IMR-90 (cell line): ENCODE data around the gene C14orf93. TPM values are rescaled to one million over a fixed set of nuclear protein-coding genes. Genes with fewer than 3 reads are reported as not detected.

Experiments
- ATAC-seq: fragments of 200-7000 bp; cut with Tn5 transposase; 2 replicates; pipeline ENCODE4 v1.9.1; 2020; ENCODE audit warnings: low read depth, mild to moderate bottlenecking, moderate library complexity
- BruUV-seq: library from RNA; stranded (reverse); fragments of 400-500 nt; replicated peaks from 2 replicates; lab custom pipeline; 2021; lab: Mats Ljungman, UMichigan
- CTCF ChIA-PET: fragments of 300-600 bp; formaldehyde crosslinking; extraction: SDS; loops from one replicate; lab custom pipeline; 2021; ENCODE audit warnings: antibody characterized with exemption; lab: Yijun Ruan, JAX
- POLR2A ChIA-PET: fragments of 300-600 bp; sonication (Branson Sonifier 250); formaldehyde crosslinking; loops from one replicate; lab custom pipeline; 2022; ENCODE audit warnings: antibody characterized with exemption; ENCODE audit not compliant: unreplicated experiment; lab: Charles Lee
- DNase-seq: peaks from one replicate; pipeline ENCODE4 v3.0.0; 2013
- H2AFZ ChIP-seq: replicated peaks from 2 replicates; pipeline ENCODE3; 2013; ENCODE audit warnings: low read length, mild to moderate bottlenecking; ENCODE audit not compliant: poor library complexity
- H2AK5ac ChIP-seq: 2 replicates; pipeline ENCODE4 v1.6.1; 2013; ENCODE audit warnings: low read depth, low read length, inconsistent platforms
- H2AK9ac ChIP-seq: replicated peaks from 2 replicates; pipeline ENCODE3; 2013; ENCODE audit warnings: mild to moderate bottlenecking, low read depth, low read length, moderate library complexity; ENCODE audit not compliant: poor library complexity
- H2BK120ac ChIP-seq: 2 replicates; pipeline ENCODE4 v1.6.1; 2013; ENCODE audit warnings: low read depth, low read length, inconsistent platforms
- H2BK15ac ChIP-seq: 3 replicates; pipeline ENCODE4 v1.6.1; 2013; ENCODE audit warnings: low read depth, low read length, inconsistent platforms
- H2BK20ac ChIP-seq: 2 replicates; pipeline ENCODE4 v1.6.1; 2013; ENCODE audit warnings: low read depth, mild to moderate bottlenecking, inconsistent platforms, low read length, moderate library complexity
- H2BK5ac ChIP-seq: 2 replicates; pipeline ENCODE4 v1.6.1; 2013; ENCODE audit warnings: mild to moderate bottlenecking, low read depth, low read length, inconsistent platforms; ENCODE audit not compliant: poor library complexity, severe bottlenecking
- H3K14ac ChIP-seq: replicated peaks from 2 replicates; pipeline ENCODE4 v1.6.1; 2013; ENCODE audit warnings: low read depth, low read length, inconsistent platforms
- H3K18ac ChIP-seq: 2 replicates; pipeline ENCODE4 v1.6.1; 2013; ENCODE audit warnings: low read depth, low read length, control low read depth
- H3K23ac ChIP-seq: 2 replicates; pipeline ENCODE4 v1.6.1; 2013; ENCODE audit warnings: low read depth, low read length, inconsistent platforms
- H3K27ac ChIP-seq: 2 replicates; pipeline ENCODE4 v1.5.1; 2013; ENCODE audit warnings: mild to moderate bottlenecking, control low read depth, low read length; ENCODE audit not compliant: insufficient read depth
- H3K27me3 ChIP-seq: 2 replicates; pipeline ENCODE4 v1.6.1; 2013; ENCODE audit warnings: low read length; ENCODE audit not compliant: control insufficient read depth, insufficient read depth
- H3K36me3 ChIP-seq: 2 replicates; pipeline ENCODE4 v1.6.1; 2013; ENCODE audit warnings: low read length, mixed read lengths; ENCODE audit not compliant: control insufficient read depth, insufficient read depth
- H3K4ac ChIP-seq: 2 replicates; pipeline ENCODE4 v1.6.1; 2013; ENCODE audit warnings: low read depth, low read length, inconsistent platforms
- H3K4me1 ChIP-seq: 2 replicates; pipeline ENCODE4 v1.6.1; 2013; ENCODE audit warnings: low read length, mixed read lengths; ENCODE audit not compliant: control insufficient read depth, insufficient read depth
- H3K4me2 ChIP-seq: 2 replicates; pipeline ENCODE4 v1.6.1; 2013; ENCODE audit warnings: low read depth, mild to moderate bottlenecking, control low read depth, low read length, moderate library complexity
- H3K4me3 ChIP-seq: 2 replicates; pipeline ENCODE4 v1.5.1; 2013; ENCODE audit warnings: low read depth, mild to moderate bottlenecking, control low read depth, low read length, moderate library complexity; ENCODE audit not compliant: insufficient read depth
- H3K56ac ChIP-seq: 2 replicates; pipeline ENCODE4 v1.6.1; 2013; ENCODE audit warnings: low read length, inconsistent platforms; ENCODE audit not compliant: insufficient read depth; ENCODE audit errors: extremely low read depth
- H3K79me1 ChIP-seq, 2 experiments: 2 replicates each; pipeline ENCODE4 v1.6.1; 2013; ENCODE audit warnings: low read length in 2 of 2, inconsistent platforms in 1 of 2, low read depth in 1 of 2
- H3K9ac ChIP-seq: 2 replicates; pipeline ENCODE4 v1.6.1; 2013; ENCODE audit warnings: low read depth, low read length, control low read depth
- H3K9me1 ChIP-seq: 2 replicates; pipeline ENCODE4 v1.6.1; 2013; ENCODE audit warnings: low read length, inconsistent platforms; ENCODE audit not compliant: insufficient read depth
- H3K9me3 ChIP-seq: 2 replicates; pipeline ENCODE4 v1.6.1; 2013; ENCODE audit warnings: low read length; ENCODE audit not compliant: control insufficient read depth, insufficient read depth
- H4K20me1 ChIP-seq: 2 replicates; pipeline ENCODE4 v1.6.1; 2013; ENCODE audit warnings: low read length, inconsistent platforms; ENCODE audit not compliant: insufficient read depth
- H4K5ac ChIP-seq: 2 replicates; pipeline ENCODE4 v1.6.1; 2013; ENCODE audit warnings: mild to moderate bottlenecking, low read depth, low read length, control low read depth
- H4K8ac ChIP-seq, 2 experiments: 2 replicates each; pipeline ENCODE4 v1.6.1; 2013; ENCODE audit warnings: low read depth in 2 of 2, low read length in 2 of 2, control low read depth in 1 of 2, inconsistent platforms in 1 of 2
- H4K91ac ChIP-seq: 2 replicates; pipeline ENCODE4 v1.6.1; 2013; ENCODE audit warnings: low read depth, low read length, inconsistent platforms; ENCODE audit not compliant: insufficient read depth
- CEBPB ChIP-seq: IDR thresholded peaks from 2 replicates; pipeline ENCODE4 v1.6.1; 2012; ENCODE audit warnings: low read depth, low read length, improper control_type of control experiment
- CHD1 ChIP-seq: IDR thresholded peaks from 2 replicates; pipeline ENCODE4 v1.6.1; 2012; ENCODE audit warnings: low read depth, low read length, improper control_type of control experiment
- MAFK ChIP-seq: IDR thresholded peaks from 2 replicates; pipeline ENCODE4 v1.6.1; 2012; ENCODE audit warnings: low read depth, low read length, improper control_type of control experiment
- POLR2A ChIP-seq: IDR thresholded peaks from 2 replicates; pipeline ENCODE4 v1.6.1; 2012; ENCODE audit warnings: mild to moderate bottlenecking, low read depth, low read length
- RAD21 ChIP-seq: IDR thresholded peaks from 2 replicates; pipeline ENCODE4 v1.6.1; 2012; ENCODE audit warnings: low read length, improper control_type of control experiment
- RCOR1 ChIP-seq: IDR thresholded peaks from 2 replicates; pipeline ENCODE4 v1.6.1; 2012; ENCODE audit warnings: mild to moderate bottlenecking, low read length, improper control_type of control experiment; ENCODE audit not compliant: insufficient replicate concordance
- SMC3 ChIP-seq: fragments of 150-350 bp; IDR thresholded peaks from 2 replicates; pipeline ENCODE4 v1.6.1; 2016; ENCODE audit warnings: low read depth, mild to moderate bottlenecking, antibody characterized with exemption, low read length, moderate library complexity
- WGBS, 2 experiments: methylation state at CpG; one replicate each; pipeline versions ENCODE4 v1.1.5 to v1.1.7; 2013; ENCODE audit warnings: missing lambda C conversion rate in 2 of 2; ENCODE audit not compliant: insufficient read length in 1 of 2; ENCODE audit errors: extremely low coverage in 2 of 2; 5-methylcytosine and 5-hydroxymethylcytosine counted together
- dilution Hi-C: fragments of 300-500 bp; cut with HindIII; formaldehyde crosslinking; loops from one replicate; pipeline ENCODE4 v1.14.3; 2018; ENCODE audit warnings: low sequenced_read_pairs; ENCODE audit not compliant: unreplicated experiment
- in situ Hi-C: fragments of 300-500 bp; cut with MboI; formaldehyde crosslinking; loops from 3 replicates; pipeline ENCODE4 v1.14.3; 2019; ENCODE audit warnings: low sequenced_read_pairs, inconsistent platforms, mixed read lengths
- intact Hi-C: fragments of 100-400 bp; cut with micrococcal nuclease; formaldehyde crosslinking; loops from 2 replicates; pipeline ENCODE4 v1.10.0; 2022
- polyA plus RNA-seq, 3 experiments: library from polyadenylated mRNA; depleted of rRNA; stranded (reverse); fragments of >200 nt; gene quantifications; 2 replicates each; pipeline ENCODE4 v1.2.3, GENCODE V29; 2012; ENCODE audit warnings: low replicate concordance in 1 of 3
- total RNA-seq: library from RNA; depleted of rRNA; stranded (reverse); fragments of >200 nt; gene quantifications from 2 replicates; pipeline ENCODE4 v1.2.3, GENCODE V29; 2012
- TF ChIP-seq, protein P1 (sequence below): fragments of 150-350 bp; IDR thresholded peaks from 2 replicates; pipeline ENCODE4 v1.6.1; 2016; ENCODE audit warnings: low read depth, mild to moderate bottlenecking, low read length, moderate library complexity, borderline replicate concordance
- TF ChIP-seq, protein P2 (sequence below): conservative IDR thresholded peaks from 2 replicates; pipeline ENCODE4 v1.5.1; 2012; ENCODE audit warnings: mild to moderate bottlenecking, low read depth, low read length, improper control_type of control experiment
- TF ChIP-seq, protein P3 (sequence below): fragments of 150-350 bp; IDR thresholded peaks from 2 replicates; pipeline ENCODE4 v1.6.1; 2017; ENCODE audit warnings: mild to moderate bottlenecking, antibody characterized with exemption, low read length, low read depth

C14orf93 gene
- total and polyA plus RNA-seq, 2 of the 4 experiments (the other 2 are of a cell fraction), result 5.4 to 5.7 TPM

GRCh38 chr14:22994762-22995275 lies 15.1 kb downstream of the C14orf93 start:
- H3K9me3 ChIP-seq, result no peaks in the 10 kb centered on the region
- H3K18ac ChIP-seq, result no peak overlapping the region
- H3K27me3 ChIP-seq, result no peaks in the 10 kb centered on the region; the same call in 1 of the 2 replicates
- WGBS, 2 experiments, result no CpG with 5 or more reads among the region's 4 CpGs
- H3K56ac ChIP-seq, result no peak overlapping the region
- TF ChIP-seq MAFK (no peak), RAD21 (peak; percentile 71), CHD1 (no peak), SMC3 (peak; percentile 64), CEBPB (no peak), RCOR1 (no peak), POLR2A (no peak)
- TF ChIP-seq, protein P1, sequence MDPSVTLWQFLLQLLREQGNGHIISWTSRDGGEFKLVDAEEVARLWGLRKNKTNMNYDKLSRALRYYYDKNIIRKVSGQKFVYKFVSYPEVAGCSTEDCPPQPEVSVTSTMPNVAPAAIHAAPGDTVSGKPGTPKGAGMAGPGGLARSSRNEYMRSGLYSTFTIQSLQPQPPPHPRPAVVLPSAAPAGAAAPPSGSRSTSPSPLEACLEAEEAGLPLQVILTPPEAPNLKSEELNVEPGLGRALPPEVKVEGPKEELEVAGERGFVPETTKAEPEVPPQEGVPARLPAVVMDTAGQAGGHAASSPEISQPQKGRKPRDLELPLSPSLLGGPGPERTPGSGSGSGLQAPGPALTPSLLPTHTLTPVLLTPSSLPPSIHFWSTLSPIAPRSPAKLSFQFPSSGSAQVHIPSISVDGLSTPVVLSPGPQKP, result no peak
- TF ChIP-seq, protein P2, sequence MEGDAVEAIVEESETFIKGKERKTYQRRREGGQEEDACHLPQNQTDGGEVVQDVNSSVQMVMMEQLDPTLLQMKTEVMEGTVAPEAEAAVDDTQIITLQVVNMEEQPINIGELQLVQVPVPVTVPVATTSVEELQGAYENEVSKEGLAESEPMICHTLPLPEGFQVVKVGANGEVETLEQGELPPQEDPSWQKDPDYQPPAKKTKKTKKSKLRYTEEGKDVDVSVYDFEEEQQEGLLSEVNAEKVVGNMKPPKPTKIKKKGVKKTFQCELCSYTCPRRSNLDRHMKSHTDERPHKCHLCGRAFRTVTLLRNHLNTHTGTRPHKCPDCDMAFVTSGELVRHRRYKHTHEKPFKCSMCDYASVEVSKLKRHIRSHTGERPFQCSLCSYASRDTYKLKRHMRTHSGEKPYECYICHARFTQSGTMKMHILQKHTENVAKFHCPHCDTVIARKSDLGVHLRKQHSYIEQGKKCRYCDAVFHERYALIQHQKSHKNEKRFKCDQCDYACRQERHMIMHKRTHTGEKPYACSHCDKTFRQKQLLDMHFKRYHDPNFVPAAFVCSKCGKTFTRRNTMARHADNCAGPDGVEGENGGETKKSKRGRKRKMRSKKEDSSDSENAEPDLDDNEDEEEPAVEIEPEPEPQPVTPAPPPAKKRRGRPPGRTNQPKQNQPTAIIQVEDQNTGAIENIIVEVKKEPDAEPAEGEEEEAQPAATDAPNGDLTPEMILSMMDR, result peak; percentile 71
- TF ChIP-seq, protein P3, sequence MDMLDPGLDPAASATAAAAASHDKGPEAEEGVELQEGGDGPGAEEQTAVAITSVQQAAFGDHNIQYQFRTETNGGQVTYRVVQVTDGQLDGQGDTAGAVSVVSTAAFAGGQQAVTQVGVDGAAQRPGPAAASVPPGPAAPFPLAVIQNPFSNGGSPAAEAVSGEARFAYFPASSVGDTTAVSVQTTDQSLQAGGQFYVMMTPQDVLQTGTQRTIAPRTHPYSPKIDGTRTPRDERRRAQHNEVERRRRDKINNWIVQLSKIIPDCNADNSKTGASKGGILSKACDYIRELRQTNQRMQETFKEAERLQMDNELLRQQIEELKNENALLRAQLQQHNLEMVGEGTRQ, result no peak
- H4K8ac ChIP-seq, result peak overlapping the region in 1 of 2 experiments; percentile 63; a peak in 1 of 4 replicates
- no peaks in the 10 kb centered on the region for H3K36me3 ChIP-seq
- H2AFZ ChIP-seq, result peak overlapping the region; percentile 83
- no peak overlapping the region for H3K23ac ChIP-seq
- no peak overlapping the region for H4K5ac ChIP-seq
- no peak overlapping the region for H3K4me3 ChIP-seq
- H3K4me1 ChIP-seq, result peaks cover 4% of the 10 kb centered on the region
- CTCF ChIA-PET, result interaction anchor here (0.6 to 3.2 kb wide), 17 partner anchors 8 to 114 kb away, joined by 3 to 20 read pairs (median 5); partner anchors contain the start of gene CDH24
- no peaks in the 10 kb centered on the region for H3K79me1 ChIP-seq
- peak overlapping the region; percentile 14; the same call in 1 of the 2 replicates for H2AK5ac ChIP-seq
- H3K9ac ChIP-seq, result no peak overlapping the region
- no peak overlapping the region for H2AK9ac ChIP-seq
- POLR2A ChIA-PET, result interaction anchor here (0.7 to 1.2 kb wide), 4 partner anchors 13 to 76 kb away, joined by 3 to 11 read pairs (median 6); no protein-coding TSS in a partner anchor
- H2BK15ac ChIP-seq, result no peak overlapping the region
- no peak overlapping the region for H3K27ac ChIP-seq
- no peak overlapping the region for H3K4me2 ChIP-seq
- no peak overlapping the region for H3K4ac ChIP-seq
- 0 out of 2 replicates have a peak overlapping the region, but pooled peaks have one; percentile 37 for H2BK120ac ChIP-seq
- in situ Hi-C loops, result loop anchor here (5.0 kb wide), 1 partner anchor 57 kb away; no protein-coding TSS in a partner anchor
- no peak overlapping the region for H2BK5ac ChIP-seq
- no peaks in the 10 kb centered on the region for H4K20me1 ChIP-seq
- no peak overlapping the region for H4K91ac ChIP-seq
- DNase-seq (peak; percentile 48), ATAC-seq (peak; percentile 94)
- H2BK20ac ChIP-seq, result 0 out of 2 replicates have a peak overlapping the region, but pooled peaks have one; percentile 8
- H3K14ac ChIP-seq, result 0 out of 2 replicates have a peak overlapping the region, but pooled peaks have one; percentile 58
- BruUV-seq, result no TSS peak
- dilution Hi-C loops, result no loop called here
- intact Hi-C loops, result loop anchor here (1.0 kb wide), 1 partner anchor 63 kb away; no protein-coding TSS in a partner anchor
- no peaks in the 10 kb centered on the region; the same call in 1 of the 2 replicates for H3K9me1 ChIP-seq
